ENCODE data around the gene ENTREP3. TPM values are rescaled to one million over a fixed set of nuclear protein-coding genes. Genes with fewer than 3 reads are reported as not detected.
"Not testable (repeated sequence)": the region's sequence is repeated elsewhere in the genome, so short reads cannot be mapped to it uniquely, and the experiment has no call there.

The ENTREP3 gene
- total RNA-seq, 1 donor from 2014 or later, result 45.1 TPM

- peaks cover 24% of the 10 kb centered on the region for H3K4me1 Mint-ChIP-seq
- H3K4me3 Mint-ChIP-seq, result peak overlapping the region; percentile 51
- intact Hi-C loops (cut with micrococcal nuclease), result loop anchor here (1.0 to 2.0 kb wide), 2 partner anchors 8 to 22 kb away; a partner anchor contains a TSS
- H3K9me3 Mint-ChIP-seq, result no peaks in the 10 kb centered on the region
- DNase-seq, result peak; percentile 84
- H3K27me3 Mint-ChIP-seq, result no peaks in the 10 kb centered on the region
- peak overlapping the region; percentile 85 for H3K27ac Mint-ChIP-seq
- peaks cover 11% of the 10 kb centered on the region for H3K36me3 Mint-ChIP-seq (ENCODE audit: low read depth)
Observed at GRCh38 chr1:155218854-155219591, 36.3 kb downstream of the ENTREP3 start.

- Mint-ChIP-seq H3K36me3 (ENCODE audit: low read depth) (peaks cover 15% of the 10 kb centered on the region), H3K27ac (peak overlapping the region; percentile 68)
- not testable (repeated sequence) for H3K9me3 Mint-ChIP-seq
Observed at GRCh38 chr1:155214702-155215101, 40.6 kb downstream of the ENTREP3 start.

GRCh38 chr1:155212051-155212440 lies 43.2 kb downstream of the ENTREP3 start:
- DNase-seq; H3K27me3 Mint-ChIP-seq; H3K27ac Mint-ChIP-seq; H3K4me3 Mint-ChIP-seq; intact Hi-C loops (cut with micrococcal nuclease); H3K9me3 Mint-ChIP-seq: not testable (repeated sequence)
- Mint-ChIP-seq H3K4me1 (peaks cover 26% of the 10 kb centered on the region), H3K36me3 (ENCODE audit: low read depth) (peaks cover 12% of the 10 kb centered on the region)

More at GRCh38 chr1:155214702-155215101, 40.6 kb downstream of the ENTREP3 start:
- H3K4me3 Mint-ChIP-seq; DNase-seq; intact Hi-C loops (cut with micrococcal nuclease); H3K27me3 Mint-ChIP-seq: not testable (repeated sequence)
- H3K4me1 Mint-ChIP-seq, result peaks cover 24% of the 10 kb centered on the region

GRCh38 chr1:155211381-155212050 lies 43.8 kb downstream of the ENTREP3 start:
- H3K36me3 Mint-ChIP-seq (ENCODE audit: low read depth), result peaks cover 12% of the 10 kb centered on the region
- H3K27ac Mint-ChIP-seq; H3K27me3 Mint-ChIP-seq; H3K4me3 Mint-ChIP-seq; DNase-seq; H3K9me3 Mint-ChIP-seq; intact Hi-C loops (cut with micrococcal nuclease): not testable (repeated sequence)
- H3K4me1 Mint-ChIP-seq, result peaks cover 30% of the 10 kb centered on the region

- intact Hi-C loops (cut with micrococcal nuclease), result no loop called here
- Mint-ChIP-seq H3K36me3 (ENCODE audit: low read depth) (peaks cover 11% of the 10 kb centered on the region), H3K27me3 (no peaks in the 10 kb centered on the region), H3K27ac (peak overlapping the region; percentile 34), H3K4me1 (peaks cover 30% of the 10 kb centered on the region), H3K9me3 (no peaks in the 10 kb centered on the region), H3K4me3 (peak overlapping the region; percentile 42)
- no peak for DNase-seq
Observed at GRCh38 chr1:155210314-155211104, 44.8 kb downstream of the ENTREP3 start.

GRCh38 chr1:155209312-155209721 lies 46.0 kb downstream of the ENTREP3 start:
- Mint-ChIP-seq H3K27me3 (no peaks in the 10 kb centered on the region), H3K36me3 (ENCODE audit: low read depth) (peaks cover 4% of the 10 kb centered on the region), H3K4me3 (peak overlapping the region; percentile 95), H3K4me1 (peaks cover 26% of the 10 kb centered on the region), H3K9me3 (no peaks in the 10 kb centered on the region), H3K27ac (peak overlapping the region; percentile 93)
- intact Hi-C loops (cut with micrococcal nuclease), result loop anchor here (1.0 to 5.0 kb wide), 4 partner anchors 15 to 113 kb away; partner anchors contain the start of genes RUSC1 and SCAMP3
- no peak for DNase-seq

GRCh38 chr1:155208541-155209311 lies 46.6 kb downstream of the ENTREP3 start, which contains the start of gene MTX1:
MTX1 (plus strand) TSS chr1:155208695; CDS start chr1:155208805, 110 bp downstream.
- intact Hi-C loops (cut with micrococcal nuclease), result loop anchor here (1.0 to 5.0 kb wide), 5 partner anchors 14 to 114 kb away; partner anchors contain the start of genes RUSC1 and SCAMP3
- H3K27me3 Mint-ChIP-seq, result no peaks in the 10 kb centered on the region
- peaks cover 4% of the 10 kb centered on the region for H3K36me3 Mint-ChIP-seq (ENCODE audit: low read depth)
- DNase-seq, result peak; percentile 97
- H3K4me3 Mint-ChIP-seq, result peak within 1 kb of the TSS; percentile 95
- no peaks in the 10 kb centered on the region for H3K9me3 Mint-ChIP-seq
- H3K27ac Mint-ChIP-seq, result peak within 1 kb of the TSS; percentile 93
- peaks cover 26% of the 10 kb centered on the region for H3K4me1 Mint-ChIP-seq

- no peak for DNase-seq
- Mint-ChIP-seq H3K27me3 (no peaks in the 10 kb centered on the region), H3K4me1 (peaks cover 26% of the 10 kb centered on the region), H3K4me3 (peak within 1 kb of the TSS; percentile 95), H3K36me3 (ENCODE audit: low read depth) (peaks cover 4% of the 10 kb centered on the region), H3K9me3 (no peaks in the 10 kb centered on the region), H3K27ac (peak within 1 kb of the TSS; percentile 93)
- intact Hi-C loops (cut with micrococcal nuclease), result loop anchor here (1.0 to 5.0 kb wide), 5 partner anchors 18 to 385 kb away; partner anchors contain the start of genes RUSC1 and SCAMP3
Observed at GRCh38 chr1:155207806-155208540, 47.3 kb downstream of the ENTREP3 start, which contains the start of gene THBS3. THBS3 (minus strand) TSS chr1:155207897; CDS start chr1:155207876, 21 bp downstream.

GRCh38 chr1:155206891-155207805 lies 48.1 kb downstream of the ENTREP3 start:
- Mint-ChIP-seq H3K9me3 (no peaks in the 10 kb centered on the region), H3K4me1 (peaks cover 29% of the 10 kb centered on the region), H3K27ac (peak overlapping the region; percentile 83), H3K4me3 (peak overlapping the region; percentile 62), H3K36me3 (ENCODE audit: low read depth) (peaks cover 4% of the 10 kb centered on the region), H3K27me3 (no peaks in the 10 kb centered on the region)
- intact Hi-C loops (cut with micrococcal nuclease), result loop anchor here (2.0 to 5.0 kb wide), 3 partner anchors 55 to 386 kb away; partner anchors contain the start of genes RUSC1 and SCAMP3
- peak; percentile 97 for DNase-seq

GRCh38 chr1:155205969-155206593 lies 49.2 kb downstream of the ENTREP3 start:
- intact Hi-C loops (cut with micrococcal nuclease), result loop anchor here (2.0 to 5.0 kb wide), 3 partner anchors 56 to 387 kb away; partner anchors contain the start of genes RUSC1 and SCAMP3
- no peak overlapping the region for H3K27ac Mint-ChIP-seq
- H3K9me3 Mint-ChIP-seq, result no peaks in the 10 kb centered on the region
- H3K27me3 Mint-ChIP-seq, result no peaks in the 10 kb centered on the region
- no peak for DNase-seq
- peaks cover 6% of the 10 kb centered on the region for H3K36me3 Mint-ChIP-seq (ENCODE audit: low read depth)
- peaks cover 26% of the 10 kb centered on the region for H3K4me1 Mint-ChIP-seq
- no peak overlapping the region for H3K4me3 Mint-ChIP-seq

GRCh38 chr1:155205035-155205434 lies 50.2 kb downstream of the ENTREP3 start:
- no peaks in the 10 kb centered on the region for H3K9me3 Mint-ChIP-seq
- intact Hi-C loops (cut with micrococcal nuclease), result loop anchor here (5.0 kb wide), 2 partner anchors 57 to 117 kb away; partner anchors contain the start of genes RUSC1 and SCAMP3

More at GRCh38 chr1:155205035-155205434, 50.2 kb downstream of the ENTREP3 start:
- H3K4me1 Mint-ChIP-seq, result peaks cover 21% of the 10 kb centered on the region
- peaks cover 7% of the 10 kb centered on the region for H3K36me3 Mint-ChIP-seq (ENCODE audit: low read depth)
- H3K4me3 Mint-ChIP-seq, result no peak overlapping the region
- DNase-seq, result no peak
- no peak overlapping the region for H3K27ac Mint-ChIP-seq
- H3K27me3 Mint-ChIP-seq, result no peaks in the 10 kb centered on the region
